M059J (cell line): ENCODE results near the gene MYO16. TPM values are rescaled to one million over a fixed set of nuclear protein-coding genes. Genes with fewer than 3 reads are reported as not detected.
A peak's percentile ranks its signal among the peaks of the same experiment; 100 is the strongest.

ENCODE experiments used
- DNase-seq: peaks from one replicate; pipeline ENCODE4 v3.0.0-alpha.2; 2012; ENCODE audit warnings: low read depth
- total RNA-seq: library from RNA; depleted of rRNA; stranded (reverse); fragments of >200 nt; shearing (Covaris generic); gene quantifications from 2 replicates; pipeline ENCODE4 v1.2.3, GENCODE V29; 2014

MYO16 gene
- total RNA-seq, 1 experiment from 2014 or later: not detected

DNA sequence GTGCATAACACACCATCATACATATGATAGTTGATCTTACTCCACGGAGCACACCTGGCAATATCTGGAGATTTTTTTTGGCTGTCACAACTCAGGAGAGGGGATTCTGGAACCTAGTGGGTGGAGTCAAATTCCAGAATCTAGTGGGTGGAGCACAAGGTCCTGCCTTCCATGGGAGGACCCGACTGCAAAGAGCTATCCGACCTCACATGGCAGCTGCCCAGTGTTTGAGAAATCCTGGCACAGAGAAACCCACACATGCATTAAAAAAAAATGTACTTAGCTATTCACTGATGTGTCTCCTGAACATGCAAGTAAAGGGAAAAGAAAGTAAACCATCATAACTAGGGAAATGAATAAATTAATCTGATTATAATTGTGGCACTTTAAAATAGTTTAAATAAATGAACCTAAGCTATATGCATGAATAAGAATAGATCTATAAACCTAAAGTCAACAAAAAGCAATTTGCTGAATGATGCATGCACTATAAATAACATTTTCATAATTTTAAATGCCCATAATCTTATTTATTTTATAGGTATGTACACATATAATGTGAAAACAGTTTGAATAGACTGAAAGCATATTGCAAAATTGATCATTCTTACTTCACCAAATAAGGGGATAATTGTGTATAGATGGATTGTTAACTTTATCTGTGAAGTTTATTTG is 300.3 kb downstream of the MYO16 start:
- DNase-seq: no peak

DNA sequence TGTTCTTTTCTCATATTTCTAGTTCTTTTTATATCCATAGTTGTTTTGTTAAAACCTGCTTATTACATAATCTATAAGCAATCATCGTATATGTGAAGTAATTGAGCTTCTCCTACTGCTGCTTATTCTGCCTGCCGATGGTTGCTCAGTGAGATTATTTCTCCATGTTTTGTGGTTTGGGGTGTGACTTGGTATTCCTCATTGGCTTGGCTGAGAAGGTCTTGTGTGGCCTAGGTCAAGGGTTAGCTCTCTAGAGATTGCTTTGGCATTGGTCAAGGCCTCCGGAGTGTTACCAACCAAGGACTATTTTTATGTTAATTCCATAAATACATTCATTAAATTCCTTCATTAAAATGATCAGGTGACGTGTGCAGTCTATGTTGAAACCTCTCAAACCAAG is 302.8 kb downstream of the MYO16 start:
- no peak for DNase-seq

DNA sequence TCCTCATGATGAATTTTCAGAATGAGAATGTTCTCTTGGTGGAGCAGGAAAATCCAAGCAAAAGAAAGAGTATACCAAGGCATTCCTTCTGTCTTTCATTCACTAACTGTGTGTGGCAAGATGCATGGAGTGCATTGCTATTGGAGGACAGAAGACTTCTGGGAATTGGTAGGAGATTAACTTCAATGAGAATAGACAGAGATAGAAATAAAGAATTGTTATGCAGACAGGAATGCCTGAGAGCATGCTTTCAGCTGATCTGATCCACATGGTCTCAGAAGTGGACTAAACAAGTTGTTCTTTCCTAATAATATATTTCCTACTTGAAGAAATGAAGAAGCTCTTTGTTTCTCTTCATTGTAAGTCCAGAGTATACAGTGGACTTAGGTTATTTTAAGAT is 303.6 kb downstream of the MYO16 start:
- DNase-seq: no peak

DNA sequence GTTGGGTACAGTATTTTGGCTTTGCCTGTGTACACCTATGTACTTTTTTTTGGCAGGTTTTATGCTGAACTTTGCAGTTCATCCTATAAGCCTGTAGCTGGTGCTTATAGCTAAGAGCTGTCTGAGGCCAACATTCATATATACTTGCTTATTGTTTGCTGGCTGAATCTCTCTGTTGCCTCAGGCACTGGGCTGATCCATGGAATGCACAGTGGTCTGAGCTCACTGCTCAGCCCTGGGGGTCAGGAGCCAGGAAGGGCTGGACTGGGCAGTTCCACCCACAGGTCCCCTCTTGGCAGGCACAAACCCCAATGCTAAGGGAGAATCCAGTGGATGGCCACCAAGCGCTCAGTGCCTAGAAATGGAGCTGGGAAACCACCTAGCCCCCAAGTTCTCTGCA is 308.7 kb downstream of the MYO16 start:
- no peak for DNase-seq

DNA sequence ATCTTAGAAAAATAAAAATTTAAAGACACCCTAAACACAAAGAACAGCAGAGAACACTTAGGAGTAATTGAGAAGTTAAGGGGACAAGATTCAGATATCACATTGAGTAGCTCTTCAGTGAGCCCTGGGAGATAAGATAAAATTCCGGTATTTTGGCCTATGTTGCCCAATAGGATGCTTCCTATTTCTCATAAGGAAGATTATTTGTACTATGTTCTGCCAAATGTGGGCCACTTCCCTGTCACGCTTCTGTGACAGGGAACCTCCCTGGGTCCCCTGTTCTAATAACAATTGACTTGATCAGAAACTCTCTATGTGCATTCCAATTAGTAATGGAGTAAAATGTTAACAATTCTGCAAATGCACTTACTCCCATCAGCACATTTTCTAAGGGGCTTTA is 310.7 kb downstream of the MYO16 start:
- DNase-seq: no peak

DNA sequence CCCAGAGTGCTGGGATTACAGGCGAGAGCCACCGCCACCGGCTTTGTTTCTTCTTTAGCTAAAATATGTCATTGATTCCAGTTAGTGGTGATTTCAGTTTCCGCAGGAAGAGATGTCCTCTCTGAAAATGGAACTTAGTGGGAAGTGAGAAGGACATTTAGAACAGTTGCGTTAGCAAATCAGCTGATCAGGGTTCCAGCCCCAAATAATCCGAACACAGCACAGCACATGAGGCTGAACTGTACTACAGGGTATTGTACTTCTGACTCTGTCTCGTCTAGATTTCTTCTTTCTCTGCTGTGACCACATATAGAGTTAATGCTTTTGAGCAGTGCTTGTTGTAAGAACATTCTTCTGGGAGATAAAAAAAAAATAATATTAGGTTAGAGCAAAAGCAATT is 314.4 kb downstream of the MYO16 start:
- DNase-seq: no peak

DNA sequence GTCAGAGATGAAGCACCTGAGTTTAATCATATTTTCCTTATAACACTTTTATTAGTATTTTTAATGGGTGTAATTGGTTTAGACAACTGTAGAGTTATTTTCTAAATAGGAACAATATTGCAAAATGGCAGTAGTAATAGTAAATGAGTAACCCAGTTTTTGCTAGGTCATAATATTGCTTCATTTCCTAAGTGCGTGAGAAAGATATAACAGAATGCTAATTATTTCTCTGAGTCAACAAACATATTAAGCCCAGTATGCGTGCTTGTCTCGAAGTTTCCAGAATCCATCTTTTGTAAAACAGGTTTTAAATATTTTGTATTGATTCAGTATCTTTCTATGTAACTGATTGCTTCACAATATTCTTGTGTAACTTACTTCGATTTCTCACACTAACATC is 315.3 kb downstream of the MYO16 start:
- no peak for DNase-seq

DNA sequence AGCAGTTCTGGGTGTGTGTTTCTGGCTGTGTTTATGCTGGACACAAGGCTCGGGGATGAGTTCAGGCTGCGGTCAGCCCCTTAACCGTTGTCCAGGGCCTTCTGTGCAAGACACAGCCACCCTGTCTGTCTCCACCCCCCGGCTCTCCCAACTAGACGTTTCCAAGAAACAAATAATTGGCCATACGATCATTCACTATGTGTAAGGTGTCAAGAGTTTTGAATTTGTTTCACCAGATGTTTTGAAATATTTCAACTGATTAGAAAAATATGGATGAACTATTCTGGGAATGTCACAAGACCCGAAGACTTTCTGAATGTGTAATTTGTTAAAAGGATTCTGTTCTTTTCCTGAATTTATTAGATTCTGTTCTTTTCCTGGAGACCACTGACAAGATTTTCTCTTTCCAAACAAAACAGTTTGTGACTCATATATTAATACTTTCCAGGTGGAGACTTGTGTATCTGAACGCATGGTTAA is 318.2 kb downstream of the MYO16 start:
- no peak for DNase-seq

DNA sequence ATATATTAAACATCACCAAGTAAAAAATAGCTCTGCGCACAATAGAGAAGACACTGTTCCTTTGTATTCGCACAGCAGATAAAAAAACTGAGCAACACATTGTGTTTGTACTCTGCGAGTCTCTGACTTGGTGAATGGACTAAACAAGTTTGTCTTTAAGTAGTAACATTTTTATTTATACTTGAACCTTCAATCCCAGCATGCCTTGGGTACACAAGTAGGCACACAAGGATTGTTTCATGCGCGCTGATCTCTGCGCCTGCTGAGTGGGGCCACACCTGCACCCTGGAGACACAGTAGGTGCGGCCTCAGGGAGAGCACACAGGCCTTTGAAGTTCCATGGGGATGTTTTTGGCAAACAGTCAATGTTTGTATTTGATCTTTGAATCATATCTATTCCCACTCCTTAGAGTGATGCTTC is 318.9 kb downstream of the MYO16 start:
- no peak for DNase-seq

DNA sequence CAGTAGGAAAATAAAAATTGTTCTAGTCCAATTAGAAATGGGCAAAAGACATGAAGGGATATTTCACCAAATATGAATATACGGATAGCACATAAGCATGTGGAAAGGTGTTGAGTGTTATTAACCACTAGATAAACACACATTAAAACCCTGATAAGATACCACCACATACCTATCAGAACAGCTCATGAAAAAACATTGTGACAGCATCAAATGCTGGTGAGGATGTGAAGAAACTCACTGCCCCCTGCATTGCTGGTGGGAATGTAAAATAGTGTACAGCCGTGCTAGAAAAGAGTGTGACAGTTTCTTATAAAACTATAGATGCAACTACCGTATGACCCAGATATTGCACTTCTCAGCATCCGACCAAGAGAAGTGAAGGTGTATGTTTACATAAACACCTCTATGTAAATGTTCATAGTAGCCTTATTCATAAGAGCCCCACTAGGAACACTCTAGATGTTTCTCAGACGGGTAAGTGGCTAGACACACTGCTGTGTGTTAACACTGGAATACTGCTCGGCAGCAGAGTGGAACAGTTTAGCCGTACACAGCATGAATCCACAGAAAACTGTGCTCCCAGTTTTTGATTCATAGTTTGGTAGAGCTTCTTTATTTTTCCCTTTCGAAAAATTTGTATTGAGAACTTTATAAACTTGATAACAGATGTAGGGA is 321.1 kb downstream of the MYO16 start:
- DNase-seq: no peak

DNA sequence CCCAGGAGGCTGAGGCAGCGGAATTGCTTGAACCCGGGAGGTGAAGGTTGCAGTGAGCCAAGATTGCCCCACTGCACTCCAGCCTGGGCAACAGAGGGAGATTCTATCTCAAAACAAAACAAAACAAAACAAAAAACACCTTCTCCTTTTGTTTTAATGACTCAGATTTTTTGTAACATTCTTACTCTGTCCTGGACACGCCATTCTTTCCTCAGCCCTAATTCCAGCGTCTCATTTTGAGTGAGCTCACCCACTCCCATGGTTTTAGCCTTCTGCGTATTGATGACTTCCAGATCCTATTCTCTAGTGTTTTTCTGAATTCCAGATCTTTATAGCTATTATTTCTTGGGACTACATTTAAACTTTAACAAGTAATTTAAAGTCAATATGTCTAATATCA is 326.3 kb downstream of the MYO16 start:
- no peak for DNase-seq

DNA sequence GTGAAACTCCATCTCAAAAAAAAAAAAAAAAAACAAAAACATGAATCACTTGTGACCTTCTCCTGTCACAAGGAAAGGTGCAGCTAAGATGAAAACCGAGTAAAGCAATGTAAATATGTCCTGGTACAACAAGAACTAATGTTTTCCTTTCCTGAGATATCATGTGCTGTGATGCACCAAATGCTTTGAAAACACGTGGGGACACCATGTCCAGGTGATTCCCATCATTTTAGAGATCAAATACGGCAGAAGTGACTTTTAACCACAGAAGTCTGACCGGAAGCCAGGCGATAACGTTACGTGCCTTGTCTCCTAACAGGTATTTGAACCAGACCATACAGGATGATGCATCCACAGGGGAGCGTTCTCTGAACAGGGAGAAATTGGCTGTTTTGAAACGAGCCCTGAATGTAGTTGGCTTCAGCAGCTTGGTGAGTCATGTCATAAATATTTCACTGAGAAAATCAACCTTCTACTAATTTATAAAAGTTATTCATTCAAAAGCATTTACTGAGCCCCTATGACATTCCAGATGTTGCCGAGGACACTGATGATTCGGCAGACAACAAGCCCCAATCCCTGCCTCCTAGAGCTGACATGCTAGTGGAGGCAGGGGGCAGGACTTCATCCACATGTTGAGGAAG is 328.1 kb downstream of the MYO16 start:
- peak; percentile 82 for DNase-seq

DNA sequence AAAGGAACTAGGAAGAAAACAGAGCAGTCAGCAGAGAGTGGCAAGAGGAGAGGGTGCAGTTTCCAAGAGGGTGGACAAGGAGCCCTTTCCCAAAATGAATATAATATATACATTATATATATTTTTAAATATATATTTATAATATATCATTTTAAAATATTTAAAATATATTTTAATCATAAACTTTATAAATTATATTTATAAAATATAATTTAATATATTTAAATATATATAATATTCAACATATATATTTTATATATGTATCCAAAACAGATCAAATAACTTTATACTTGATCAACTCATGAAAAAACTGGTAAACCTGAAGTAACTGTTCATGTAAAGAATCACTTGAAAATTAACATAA is 328.6 kb downstream of the MYO16 start:
- DNase-seq: no peak

DNA sequence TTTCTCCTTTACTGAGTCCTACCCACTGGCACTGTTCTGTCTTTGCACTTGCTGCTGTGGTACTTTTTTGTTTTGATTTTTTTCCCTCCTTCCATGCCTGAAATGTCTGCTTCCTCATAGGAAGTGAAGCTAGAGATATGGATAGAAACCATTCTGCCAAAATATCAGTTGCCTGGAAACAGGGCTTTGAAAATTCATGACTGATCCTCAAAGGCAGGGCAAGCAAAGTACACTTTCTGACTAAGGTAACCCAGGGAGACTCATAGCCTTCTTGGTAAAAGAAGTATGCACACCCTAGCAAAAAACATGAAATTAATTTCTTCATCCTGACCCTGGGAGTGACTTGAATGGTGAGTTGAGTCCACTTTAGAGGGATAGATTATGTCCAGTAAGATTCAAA is 329.8 kb downstream of the MYO16 start:
- no peak for DNase-seq

DNA sequence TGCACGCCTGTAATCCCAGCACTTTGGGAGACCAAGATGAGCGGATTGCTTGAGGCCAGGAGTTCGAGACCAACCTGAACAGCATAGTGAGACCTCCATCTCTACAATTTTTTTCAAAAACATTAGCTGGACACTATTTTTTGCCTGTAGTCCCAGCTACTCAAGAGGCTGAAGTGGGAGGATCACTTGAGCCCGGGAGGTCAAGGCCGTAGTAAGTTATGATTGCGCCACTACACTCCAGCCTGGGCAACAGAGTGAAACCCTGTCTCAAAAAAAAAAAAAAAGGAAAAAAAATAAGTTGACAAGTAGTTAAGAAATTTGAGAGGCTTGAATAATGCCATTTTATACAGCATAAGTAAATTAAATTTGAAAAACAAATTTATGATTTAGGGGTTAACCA is 330.6 kb downstream of the MYO16 start:
- no peak for DNase-seq

DNA sequence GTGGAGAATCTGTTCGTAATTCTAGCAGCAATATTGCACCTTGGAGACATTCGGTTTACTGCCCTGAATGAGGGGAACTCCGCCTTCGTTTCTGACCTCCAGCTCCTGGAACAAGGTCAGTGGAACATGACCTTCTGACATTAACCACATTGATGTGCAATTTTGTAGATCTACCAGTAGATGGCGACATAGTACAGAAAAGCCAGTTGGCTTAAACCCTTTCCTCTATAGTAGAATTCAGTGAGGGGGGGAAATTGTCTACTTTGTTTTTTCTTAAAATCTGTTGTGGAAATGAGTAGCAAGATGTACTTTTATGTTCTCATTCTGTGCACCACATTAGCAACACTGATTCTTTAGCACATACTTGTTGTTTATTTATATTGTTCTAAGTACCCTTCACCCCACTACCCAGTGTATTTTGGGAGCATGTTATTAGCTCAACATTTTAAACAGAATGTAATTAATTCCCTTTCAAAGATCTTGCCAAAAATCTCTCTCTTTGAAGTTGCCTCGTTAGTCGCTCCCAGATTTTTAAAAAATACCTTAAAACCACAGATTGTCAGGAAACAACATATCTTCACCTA is 332.2 kb downstream of the MYO16 start:
- peak; percentile 44 for DNase-seq

DNA sequence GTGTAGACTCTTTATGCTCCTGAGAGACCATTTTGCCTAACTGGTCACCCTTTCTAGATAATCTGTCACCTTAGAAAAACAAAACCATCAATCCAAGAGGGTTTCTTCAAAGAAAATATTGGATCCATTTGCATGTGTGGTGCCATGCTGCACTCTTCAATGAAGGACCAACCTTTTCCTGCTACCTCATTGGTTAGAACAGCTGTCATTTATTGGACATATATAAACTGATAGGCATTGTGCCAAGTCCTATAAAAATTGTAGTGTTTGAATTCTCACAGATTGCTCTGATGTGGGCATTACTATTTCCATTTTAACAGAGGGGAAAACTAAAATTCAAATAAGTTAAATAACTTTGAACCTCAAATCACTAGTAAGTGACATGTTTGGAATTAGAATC is 333.2 kb downstream of the MYO16 start:
- no peak for DNase-seq

DNA sequence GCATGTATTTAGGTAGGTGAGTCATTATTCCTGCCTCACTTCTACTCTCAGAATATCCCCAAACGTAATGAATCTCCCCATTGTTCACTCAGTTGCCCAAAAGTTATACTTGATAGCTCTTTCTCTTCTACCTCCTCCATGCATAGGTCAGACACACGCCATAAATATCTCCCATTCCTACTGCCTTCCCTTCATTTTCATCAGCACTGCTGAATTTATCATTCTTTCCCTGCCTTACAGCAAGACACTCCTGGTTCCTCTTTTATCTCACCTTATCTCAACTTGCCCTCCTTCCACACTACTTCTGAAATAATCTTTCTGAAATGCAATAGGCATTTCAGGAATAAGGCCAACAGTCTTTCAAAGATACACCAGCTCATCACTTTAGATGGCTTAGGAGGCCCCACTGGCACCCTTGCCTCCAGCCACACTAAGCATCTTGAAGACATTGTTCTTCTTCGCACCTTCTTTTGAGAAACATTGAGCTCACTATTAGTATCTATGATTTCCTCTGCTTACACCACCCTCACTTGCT is 333.9 kb downstream of the MYO16 start:
- no peak for DNase-seq

DNA sequence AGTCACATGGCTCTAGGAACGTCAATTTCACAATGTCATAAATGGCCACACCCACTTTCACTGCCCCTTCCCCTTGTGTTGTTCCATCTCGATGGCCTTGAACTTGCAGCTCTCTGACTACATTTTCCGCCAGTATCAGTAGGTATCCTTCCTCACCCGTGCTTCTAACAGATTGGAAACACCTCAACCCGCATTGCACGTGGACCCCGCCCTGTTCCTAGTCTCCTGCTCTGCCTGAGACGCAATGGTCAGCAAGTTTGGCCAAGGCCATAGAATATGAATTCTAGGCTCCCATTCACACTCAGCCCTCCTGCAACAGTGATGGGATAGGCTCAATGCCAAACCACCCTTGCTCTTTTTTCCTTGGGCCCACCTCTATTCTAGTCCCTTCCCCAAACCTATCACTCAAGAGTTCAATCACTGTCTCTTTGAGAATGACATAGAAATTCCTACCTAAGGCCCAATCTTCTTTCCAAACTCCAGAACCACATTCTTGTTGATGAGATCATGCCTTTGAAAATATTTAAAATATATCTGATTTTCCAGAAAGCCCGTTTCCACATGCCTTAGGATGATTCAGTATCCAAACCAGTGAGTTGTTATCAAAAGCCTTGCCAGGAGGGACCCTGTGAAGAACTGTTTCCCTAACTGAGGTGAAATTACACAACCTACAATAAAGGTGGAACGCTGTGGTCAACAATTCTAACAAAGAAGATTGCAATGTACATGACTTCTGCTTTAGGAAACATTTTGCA is 334.6 kb downstream of the MYO16 start:
- DNase-seq: peak; percentile 47

DNA sequence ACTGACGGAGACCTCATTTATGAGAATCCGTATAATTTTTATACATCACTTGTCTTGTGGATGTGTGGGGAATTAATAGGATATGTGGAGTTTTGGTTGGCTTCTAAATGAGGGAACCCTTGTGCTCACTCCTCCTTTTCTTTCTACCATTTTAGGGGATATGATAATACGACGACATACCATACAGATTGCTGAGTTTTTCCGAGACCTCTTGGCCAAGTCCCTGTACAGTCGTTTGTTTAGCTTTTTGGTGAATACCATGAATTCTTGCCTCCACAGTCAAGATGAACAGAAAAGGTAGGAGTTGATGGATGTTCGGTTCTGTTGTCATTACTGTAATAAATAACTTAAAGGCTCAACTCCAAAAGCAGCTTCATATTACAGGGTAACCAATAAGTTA is 335.2 kb downstream of the MYO16 start:
- no peak for DNase-seq

DNA sequence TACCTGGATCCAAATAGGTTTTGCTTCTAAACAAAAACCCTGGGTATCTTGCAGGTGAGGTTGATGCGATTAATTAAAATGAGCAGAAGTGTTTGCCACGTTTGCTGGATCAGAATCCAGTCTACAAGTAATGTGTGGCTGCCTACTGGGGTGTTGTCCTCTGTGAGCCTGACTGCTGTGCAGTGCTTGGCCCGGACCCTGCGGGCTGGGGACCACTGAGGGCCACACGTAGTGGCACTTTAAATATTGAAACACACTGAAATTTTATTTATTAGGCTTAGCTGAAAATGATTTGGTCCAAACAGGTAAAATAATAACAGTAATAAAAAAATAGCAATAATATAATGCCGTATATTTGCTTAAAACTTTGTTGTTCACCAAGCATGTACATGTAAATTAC is 338.0 kb downstream of the MYO16 start:
- DNase-seq: no peak

DNA sequence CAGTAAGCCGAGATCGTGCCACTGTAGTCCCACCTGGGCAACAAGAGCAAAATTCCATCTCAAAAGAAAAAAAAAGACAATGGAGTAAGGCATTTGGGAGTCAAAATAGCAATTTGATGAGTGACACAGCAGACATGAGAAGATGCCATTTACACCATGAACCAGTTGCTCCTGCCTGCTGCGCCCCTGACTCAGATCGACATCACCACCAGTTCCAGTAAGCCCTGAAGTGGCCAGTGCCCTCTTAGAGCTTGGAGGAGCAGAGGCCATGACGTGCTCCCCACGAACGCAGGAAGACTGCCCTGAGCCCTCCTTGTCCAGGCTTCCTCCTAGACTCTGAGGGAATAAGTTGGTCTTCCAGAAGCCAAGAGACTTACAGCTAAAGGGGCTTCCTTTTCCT is 339.2 kb downstream of the MYO16 start:
- peak; percentile 42 for DNase-seq
